Cardiac muscle cell (in vitro differentiated cells and primary cell): ENCODE results near the gene XXYLT1. TPM values are rescaled to one million over a fixed set of nuclear protein-coding genes. Genes with fewer than 3 reads are reported as not detected.
A peak's percentile ranks its signal among the peaks of the same experiment; 100 is the strongest.

Source experiments
- DNase-seq, 2 donors: peaks; one replicate each; pipeline versions ENCODE4 v3.0.0 to v3.0.0-alpha.2; 2010 to 2017; ENCODE audit warnings: low read depth in 1 of 2, low spot score in 1 of 2
- H3K27ac ChIP-seq: fragments of 200-600 bp; sonication (generic); 2 replicates; pipeline ENCODE4 v1.5.1; 2016
- H3K27me3 ChIP-seq: fragments of 200-600 bp; sonication (generic); 2 replicates; pipeline ENCODE4 v1.6.0; 2016; ENCODE audit warnings: control low read depth
- H3K36me3 ChIP-seq: fragments of 200-600 bp; sonication (generic); 2 replicates; pipeline ENCODE4 v1.5.1; 2016; ENCODE audit warnings: control low read depth
- H3K4me1 ChIP-seq: fragments of 200-600 bp; sonication (generic); 2 replicates; pipeline ENCODE4 v1.8.1; 2017; ENCODE audit warnings: low read depth, mild to moderate bottlenecking, mixed run types
- H3K4me3 ChIP-seq: fragments of 200-600 bp; sonication (generic); 2 replicates; pipeline ENCODE4 v1.5.1; 2016; ENCODE audit warnings: mild to moderate bottlenecking
- H3K9me3 ChIP-seq: fragments of 200-600 bp; sonication (generic); 2 replicates; pipeline ENCODE4 v1.5.1; 2017; ENCODE audit warnings: low read depth, mild to moderate bottlenecking, control low read depth
- CTCF ChIP-seq: IDR thresholded peaks from 2 replicates; pipeline ENCODE4 v1.5.1; 2012; ENCODE audit warnings: low read depth, mild to moderate bottlenecking, low read length
- polyA plus RNA-seq: library from polyadenylated mRNA; unstranded; fragments of >200 nt; fragmentation: Nextera tagmentation; extraction: Ambion mirVana; gene quantifications from 2 replicates; pipeline ENCODE4 v1.2.1, GENCODE V29; 2016
- total RNA-seq: library from RNA; depleted of rRNA; stranded (reverse); fragments of >200 nt; gene quantifications from 2 replicates; pipeline ENCODE4 v1.2.3, GENCODE V29; 2016

The XXYLT1 gene
- total and polyA plus RNA-seq, 2 experiments from 2014 or later = 52.5 to 62.2 TPM

GRCh38 chr3:195212033-195212748 is 58.8 kb downstream of the XXYLT1 start:
- Histone ChIP-seq H3K36me3 (no peaks in the 10 kb centered on the region), H3K9me3 (no peaks in the 10 kb centered on the region), H3K27me3 (no peaks in the 10 kb centered on the region), H3K27ac (no peak overlapping the region), H3K4me3 (no peak overlapping the region), H3K4me1 (peaks cover 4% of the 10 kb centered on the region)
- no peak for TF ChIP-seq CTCF
- no peak for DNase-seq

- no peaks in the 10 kb centered on the region for H3K27me3 ChIP-seq
- no peaks in the 10 kb centered on the region for H3K9me3 ChIP-seq
- no peak for TF ChIP-seq CTCF
- H3K27ac ChIP-seq = peak overlapping the region; percentile 14
- H3K4me1 ChIP-seq = peaks cover 4% of the 10 kb centered on the region
- no peaks in the 10 kb centered on the region for H3K36me3 ChIP-seq
- peak in 1 of 2 donors; percentile 83 for DNase-seq
- no peak overlapping the region for H3K4me3 ChIP-seq
Measured at GRCh38 chr3:195210266-195210973, 60.5 kb downstream of the XXYLT1 start.

GRCh38 chr3:195209847-195210265 is 61.1 kb downstream of the XXYLT1 start:
- Histone ChIP-seq H3K27ac (peak overlapping the region; percentile 14), H3K36me3 (no peaks in the 10 kb centered on the region), H3K9me3 (no peaks in the 10 kb centered on the region), H3K4me3 (no peak overlapping the region), H3K27me3 (no peaks in the 10 kb centered on the region), H3K4me1 (peaks cover 4% of the 10 kb centered on the region)
- no peak for TF ChIP-seq CTCF
- peak in 1 of 2 donors; percentile 52 for DNase-seq

- no peaks in the 10 kb centered on the region for H3K36me3 ChIP-seq
- no peak overlapping the region for H3K4me3 ChIP-seq
- TF ChIP-seq CTCF = no peak
- H3K27ac ChIP-seq = peak overlapping the region; percentile 14
- peaks cover 9% of the 10 kb centered on the region for H3K4me1 ChIP-seq
- no peaks in the 10 kb centered on the region for H3K9me3 ChIP-seq
- H3K27me3 ChIP-seq = no peaks in the 10 kb centered on the region
- peak in 1 of 2 donors; percentile 27 for DNase-seq
Measured at GRCh38 chr3:195209083-195209846, 61.7 kb downstream of the XXYLT1 start.

GRCh38 chr3:195208631-195209030 is 62.3 kb downstream of the XXYLT1 start:
- no peaks in the 10 kb centered on the region for H3K9me3 ChIP-seq
- DNase-seq = no peak
- H3K27ac ChIP-seq = no peak overlapping the region
- TF ChIP-seq CTCF = no peak
- H3K27me3 ChIP-seq = no peaks in the 10 kb centered on the region
- H3K36me3 ChIP-seq = no peaks in the 10 kb centered on the region
- H3K4me3 ChIP-seq = no peak overlapping the region
- peaks cover 14% of the 10 kb centered on the region for H3K4me1 ChIP-seq
